ENCODE data around the gene CDX2.
A peak's percentile ranks its signal among the peaks of the same experiment; 100 is the strongest.
"Not testable (repeated sequence)": the region's sequence is repeated elsewhere in the genome, so short reads cannot be mapped to it uniquely, and the experiment has no call there.

Gene CDX2, protein sequence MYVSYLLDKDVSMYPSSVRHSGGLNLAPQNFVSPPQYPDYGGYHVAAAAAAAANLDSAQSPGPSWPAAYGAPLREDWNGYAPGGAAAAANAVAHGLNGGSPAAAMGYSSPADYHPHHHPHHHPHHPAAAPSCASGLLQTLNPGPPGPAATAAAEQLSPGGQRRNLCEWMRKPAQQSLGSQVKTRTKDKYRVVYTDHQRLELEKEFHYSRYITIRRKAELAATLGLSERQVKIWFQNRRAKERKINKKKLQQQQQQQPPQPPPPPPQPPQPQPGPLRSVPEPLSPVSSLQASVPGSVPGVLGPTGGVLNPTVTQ

GRCh38 chr13:27969082-27969865 lies at the start of gene CDX2:
TSS of gene CDX2 (minus strand) at chr13:27969315. CDS start at chr13:27969006, 309 bp downstream.
- TF ChIP-seq Cebpa-rat (IDR thresholded peaks at IDR 0.05) = no peak
- Histone ChIP-seq H4K20me1 (peaks cover 0 to 82% (median 38%) of the 10 kb centered on the region in 11 experiments; a peak in 16 of 22 replicates), H3K27ac (no peak within 1 kb of the TSS), H3K4me3 (peak within 1 kb of the TSS in 4 of 10 experiments; percentile 24 to 34 (median 28); a peak in 7 of 20 replicates), H3K4me1 (peaks cover 0 to 23% (median 1%) of the 10 kb centered on the region in 10 experiments; a peak in 4 of 20 replicates), H3K9ac (no peak within 1 kb of the TSS), H3K4me2 (peak within 1 kb of the TSS in 4 of 11 experiments; percentile 17 to 57 (median 39); a peak in 7 of 22 replicates), H3K9me3 (replicated peaks in 1 of 11) (peaks cover 0 to 31% (median 11%) of the 10 kb centered on the region in 11 experiments; a peak in 10 of 22 replicates), H3K36me3 (no peaks in the 10 kb centered on the region), H3K27me3 (peaks cover 100% of the 10 kb centered on the region in 11 experiments)

- TF ChIP-seq Cebpa-rat (IDR thresholded peaks at IDR 0.05) = no peak
- Histone ChIP-seq H4K20me1 (no peaks in the 10 kb centered on the region), H3K4me3 (no peak overlapping the region), H3K4me1 (peaks cover 7 to 17% (median 11%) of the 10 kb centered on the region in 10 experiments; a peak in 17 of 20 replicates), H3K36me3 (no peaks in the 10 kb centered on the region), H3K9me3 (replicated peaks in 1 of 11) (peaks cover 0 to 3% (median 0%) of the 10 kb centered on the region in 11 experiments; a peak in 1 of 22 replicates), H3K27me3 (no peaks in the 10 kb centered on the region), H3K27ac (no peak overlapping the region), H3K4me2 (no peak overlapping the region), H3K9ac (no peak overlapping the region)
These were observed 45.2 kb upstream of the CDX2 start for GRCh38 chr13:28014301-28014700.

GRCh38 chr13:28013482-28013881 lies 44.4 kb upstream of the CDX2 start:
- Histone ChIP-seq H3K9me3 (replicated peaks in 1 of 11) (peaks cover 0 to 3% (median 0%) of the 10 kb centered on the region in 11 experiments; a peak in 1 of 22 replicates), H3K27me3 (no peaks in the 10 kb centered on the region), H3K36me3 (no peaks in the 10 kb centered on the region), H3K4me3 (no peak overlapping the region), H4K20me1 (no peaks in the 10 kb centered on the region), H3K4me2 (no peak overlapping the region), H3K4me1 (peaks cover 7 to 17% (median 11%) of the 10 kb centered on the region in 10 experiments; a peak in 17 of 20 replicates), H3K9ac (no peak overlapping the region), H3K27ac (no peak overlapping the region)
- TF ChIP-seq Cebpa-rat (IDR thresholded peaks at IDR 0.05) = no peak

GRCh38 chr13:28012896-28013295 lies 43.8 kb upstream of the CDX2 start:
- no peak for TF ChIP-seq Cebpa-rat (IDR thresholded peaks at IDR 0.05)
- Histone ChIP-seq H3K4me2 (peak overlapping the region in 4 of 11 experiments; percentile 11 to 52 (median 24); a peak in 3 of 22 replicates), H3K27ac (no peak overlapping the region)

DNA sequence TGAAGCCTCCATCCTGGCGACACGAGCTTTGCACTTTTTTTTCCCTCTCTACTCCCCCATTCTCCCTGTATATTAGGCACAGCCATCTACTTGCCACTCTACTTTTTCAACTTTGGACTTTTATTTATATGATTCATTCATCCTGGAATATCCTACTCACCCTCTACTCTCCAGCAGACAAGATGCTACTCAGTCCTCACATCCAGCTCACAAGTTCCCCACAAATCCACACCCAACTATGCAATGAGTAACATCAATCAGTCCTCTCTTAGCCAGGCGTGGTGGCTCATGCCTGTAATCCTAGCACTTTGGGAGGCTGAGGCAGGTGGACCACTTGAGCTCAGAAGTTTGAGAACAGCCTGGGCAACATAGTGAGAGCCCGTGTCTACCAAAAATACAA lies 43.3 kb upstream of the CDX2 start:
- Histone ChIP-seq H3K4me3 (no peak overlapping the region), H3K9ac (no peak overlapping the region), H4K20me1 (no peaks in the 10 kb centered on the region), H3K36me3 (no peaks in the 10 kb centered on the region), H3K27ac (no peak overlapping the region), H3K27me3 (no peaks in the 10 kb centered on the region), H3K4me1 (peaks cover 7 to 17% (median 11%) of the 10 kb centered on the region in 10 experiments; a peak in 17 of 20 replicates), H3K9me3 (replicated peaks in 1 of 11) (peaks cover 0 to 3% (median 0%) of the 10 kb centered on the region in 11 experiments; a peak in 1 of 22 replicates), H3K4me2 (peak overlapping the region in 5 of 11 experiments; percentile 11 to 52 (median 37); a peak in 5 of 22 replicates)
- no peak for TF ChIP-seq Cebpa-rat (IDR thresholded peaks at IDR 0.05)

More at GRCh38 chr13:28012896-28013295, 43.8 kb upstream of the CDX2 start:
- Histone ChIP-seq H3K9ac (no peak overlapping the region), H3K9me3 (replicated peaks in 1 of 11) (peaks cover 0 to 3% (median 0%) of the 10 kb centered on the region in 11 experiments; a peak in 1 of 22 replicates), H3K4me3 (no peak overlapping the region), H3K4me1 (peaks cover 7 to 17% (median 11%) of the 10 kb centered on the region in 10 experiments; a peak in 17 of 20 replicates), H3K27me3 (no peaks in the 10 kb centered on the region), H4K20me1 (no peaks in the 10 kb centered on the region), H3K36me3 (no peaks in the 10 kb centered on the region)

- Histone ChIP-seq H3K9me3 (replicated peaks in 1 of 11) (peaks cover 0 to 3% (median 0%) of the 10 kb centered on the region in 11 experiments; a peak in 1 of 22 replicates), H4K20me1 (no peaks in the 10 kb centered on the region), H3K4me2 (no peak overlapping the region), H3K9ac (no peak overlapping the region), H3K27ac (no peak overlapping the region), H3K4me1 (peaks cover 7 to 17% (median 11%) of the 10 kb centered on the region in 10 experiments; a peak in 17 of 20 replicates), H3K36me3 (no peaks in the 10 kb centered on the region), H3K27me3 (no peaks in the 10 kb centered on the region), H3K4me3 (no peak overlapping the region)
- no peak for TF ChIP-seq Cebpa-rat (IDR thresholded peaks at IDR 0.05)
These were observed 40.9 kb upstream of the CDX2 start for GRCh38 chr13:28010046-28010445.

- not testable (repeated sequence) for H3K4me2 ChIP-seq; H3K27me3 ChIP-seq; H3K4me3 ChIP-seq; H3K27ac ChIP-seq; H4K20me1 ChIP-seq; H3K9ac ChIP-seq; H3K9me3 ChIP-seq (replicated peaks in 1 of 11); H3K36me3 ChIP-seq; H3K4me1 ChIP-seq
These were observed 35.9 kb upstream of the CDX2 start for GRCh38 chr13:28005016-28005415.

DNA sequence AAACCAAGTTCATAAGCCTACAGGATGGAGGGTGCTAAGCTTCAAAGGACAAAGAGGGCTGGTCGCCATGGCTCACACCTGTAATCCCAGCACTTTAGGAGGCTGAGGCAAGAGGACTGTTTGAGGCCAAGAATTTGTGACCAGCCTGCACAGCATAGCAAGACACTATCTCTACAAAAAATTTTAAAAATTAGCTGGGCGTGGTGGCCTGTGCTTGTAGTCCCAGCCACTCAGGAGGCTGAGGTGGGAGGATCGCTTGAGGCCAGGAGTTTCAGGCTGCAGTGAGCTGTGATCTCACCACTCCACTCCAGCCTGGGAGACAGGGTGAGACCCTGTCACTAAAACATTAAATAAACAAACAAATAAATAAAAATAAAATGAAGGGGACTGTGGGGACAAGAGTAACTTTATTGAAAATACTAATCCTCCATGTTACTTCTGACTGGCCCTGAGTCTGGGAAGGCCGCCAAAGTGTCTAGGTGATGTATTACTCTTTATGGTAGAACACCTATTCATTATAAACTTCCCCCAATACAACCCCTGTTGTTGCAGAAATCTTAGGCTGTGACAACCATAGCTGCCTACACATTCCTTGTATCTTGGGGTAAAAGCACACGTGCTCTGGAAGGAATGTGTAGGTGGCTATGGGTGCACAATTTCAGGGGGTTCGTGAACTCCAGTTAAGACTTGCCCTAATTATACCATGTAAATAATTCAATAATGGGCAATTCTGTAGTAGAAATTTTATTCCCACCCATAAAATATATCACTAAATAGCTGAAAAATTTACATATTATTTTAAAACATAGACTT lies 34.0 kb upstream of the CDX2 start:
- H3K36me3 ChIP-seq = no peaks in the 10 kb centered on the region
- TF ChIP-seq Cebpa-rat (IDR thresholded peaks at IDR 0.05) = no peak
- H3K27me3 ChIP-seq = no peaks in the 10 kb centered on the region
- H3K4me1 ChIP-seq = peaks cover 0 to 3% (median 0%) of the 10 kb centered on the region in 10 experiments; a peak in 1 of 20 replicates
- no peaks in the 10 kb centered on the region for H3K9me3 ChIP-seq (replicated peaks in 1 of 11)
- H3K4me3 ChIP-seq = no peak overlapping the region
- no peak overlapping the region for H3K9ac ChIP-seq
- no peak overlapping the region for H3K4me2 ChIP-seq
- no peak overlapping the region for H3K27ac ChIP-seq
- H4K20me1 ChIP-seq = no peaks in the 10 kb centered on the region

All from BLaER1 treated with 17β-estradiol and CSF1 and Interleukin-3, amounts not matched to agents 10 nM and 100 nM (cell line).